H1 (cell line): Measurements from ENCODE around the gene DCP1A. TPM values are rescaled to one million over a fixed set of nuclear protein-coding genes. Genes with fewer than 3 reads are reported as not detected.

ENCODE experiments used
- CTCF ChIA-PET: fragments of 300-600 bp; sonication (Branson Sonifier 250); formaldehyde crosslinking; loops from one replicate; lab custom pipeline; 2021; ENCODE audit not compliant: partially characterized antibody; lab: Charles Lee
- POLR2A ChIA-PET: fragments of 300-600 bp; sonication (Branson Sonifier 250); formaldehyde crosslinking; loops from one replicate; lab custom pipeline; 2021; ENCODE audit warnings: inconsistent platforms; ENCODE audit not compliant: partially characterized antibody; lab: Charles Lee
- DNase-seq, 2 experiments: peaks; one replicate each; pipeline versions ENCODE4 v3.0.0 to v3.0.0-alpha.2; 2010 to 2022; ENCODE audit warnings: low spot score in 2 of 2, low read depth in 1 of 2, mixed read lengths in 1 of 2
- FAIRE-seq: peaks from 2 replicates; lab custom pipeline; 2011; peaks lifted over from hg19 to GRCh38; lab: Jason Lieb, UNC
- H2AFZ ChIP-seq: 2 replicates; pipeline ENCODE4 v1.8.1; 2012; ENCODE audit warnings: low read length, inconsistent platforms
- H2AK5ac ChIP-seq: 2 replicates; pipeline ENCODE4 v1.6.1; 2013; ENCODE audit warnings: low read depth, low read length
- H2BK120ac ChIP-seq: replicated peaks from 2 replicates; pipeline ENCODE3; 2013; ENCODE audit warnings: low read depth, low read length, inconsistent platforms
- H2BK12ac ChIP-seq: 2 replicates; pipeline ENCODE4 v1.6.1; 2013; ENCODE audit warnings: low read depth, low read length
- H2BK15ac ChIP-seq: 2 replicates; pipeline ENCODE4 v1.6.1; 2013; ENCODE audit warnings: low read length
- H2BK20ac ChIP-seq: 2 replicates; pipeline ENCODE4 v1.6.1; 2013; ENCODE audit warnings: low read length
- H2BK5ac ChIP-seq: 2 replicates; pipeline ENCODE4 v1.6.1; 2013; ENCODE audit warnings: low read depth, low read length
- H3K14ac ChIP-seq: 2 replicates; pipeline ENCODE4 v1.6.1; 2013; ENCODE audit warnings: inconsistent platforms; ENCODE audit not compliant: insufficient read length
- H3K18ac ChIP-seq: 2 replicates; pipeline ENCODE4 v1.6.1; 2013; ENCODE audit warnings: low read length; ENCODE audit errors: extremely low read depth
- H3K23ac ChIP-seq: 2 replicates; pipeline ENCODE4 v1.6.1; 2013; ENCODE audit warnings: inconsistent platforms; ENCODE audit not compliant: insufficient read length
- H3K23me2 ChIP-seq: 2 replicates; pipeline ENCODE4 v1.6.1; 2013; ENCODE audit warnings: low read depth, low read length
- H3K27ac ChIP-seq: 2 replicates; pipeline ENCODE4 v1.6.1; 2011; ENCODE audit warnings: low read depth, low read length, inconsistent platforms
- H3K27me3 ChIP-seq, 4 experiments: replicated peaks in 1 of 4; 1 replicate in 1 of 4; 2 replicates in 3 of 4; pipeline versions ENCODE4 v1.6.1 to v1.8.1; 2011 to 2013; ENCODE audit warnings: low read length in 3 of 4, mild to moderate bottlenecking in 3 of 4, inconsistent platforms in 2 of 4, mixed read lengths in 2 of 4, moderate library complexity in 1 of 4; ENCODE audit not compliant: control insufficient read depth in 3 of 4, insufficient read depth in 3 of 4; ENCODE audit errors: extremely low read depth in 1 of 4
- H3K36me3 ChIP-seq, 4 experiments: 2 replicates each; pipeline versions ENCODE4 v1.6.1 to v1.8.1; 2011 to 2013; ENCODE audit warnings: mild to moderate bottlenecking in 4 of 4, low read length in 3 of 4, moderate library complexity in 2 of 4, control low read depth in 1 of 4, inconsistent platforms in 1 of 4; ENCODE audit not compliant: insufficient read depth in 4 of 4, control insufficient read depth in 2 of 4
- H3K4ac ChIP-seq: replicated peaks from 2 replicates; pipeline ENCODE3; 2013; ENCODE audit warnings: low read length, low read depth, mixed read lengths, inconsistent platforms; ENCODE audit not compliant: insufficient read length
- H3K4me1 ChIP-seq, 4 experiments: replicated peaks in 1 of 4; 1 replicate in 1 of 4; 2 replicates in 3 of 4; pipeline versions ENCODE4 v1.6.1 to v1.8.1; 2011 to 2013; ENCODE audit warnings: low read length in 3 of 4, inconsistent platforms in 2 of 4, mixed read lengths in 1 of 4; ENCODE audit not compliant: insufficient read depth in 4 of 4, control insufficient read depth in 3 of 4
- H3K4me2 ChIP-seq, 2 experiments: 2 replicates each; pipeline versions ENCODE4 v1.6.1 to v1.8.1; 2011 to 2013; ENCODE audit warnings: low read depth in 2 of 2, low read length in 2 of 2, control low read depth in 1 of 2, inconsistent platforms in 1 of 2, mild to moderate bottlenecking in 1 of 2; ENCODE audit not compliant: insufficient read depth in 1 of 2
- H3K4me3 ChIP-seq, 4 experiments: fragments of 200-600, 300-600 bp in 1 of 4; sonication (generic), shearing (Covaris generic), sonication (Bioruptor Twin) in 1 of 4; 2 replicates each; pipeline versions ENCODE4 v1.5.1 to v1.8.1; 2011 to 2016; ENCODE audit warnings: low read length in 4 of 4, low read depth in 3 of 4, control low read depth in 2 of 4, inconsistent platforms in 2 of 4, mild to moderate bottlenecking in 2 of 4, mixed read lengths in 1 of 4, moderate library complexity in 1 of 4; ENCODE audit not compliant: insufficient read depth in 2 of 4; ENCODE audit errors: extremely low read depth in 1 of 4
- H3K56ac ChIP-seq: replicated peaks from 2 replicates; pipeline ENCODE3; 2013; ENCODE audit warnings: low read depth, mild to moderate bottlenecking, mixed read lengths, low read length, inconsistent platforms; ENCODE audit not compliant: insufficient read length
- H3K79me1 ChIP-seq: 2 replicates; pipeline ENCODE4 v1.6.1; 2013; ENCODE audit warnings: low read depth, low read length, control low read depth
- H3K79me2 ChIP-seq, 2 experiments: 2 replicates each; pipeline versions ENCODE4 v1.6.1 to v1.8.1; 2012 to 2013; ENCODE audit warnings: low read length in 2 of 2, mild to moderate bottlenecking in 2 of 2, inconsistent platforms in 1 of 2; ENCODE audit not compliant: insufficient read depth in 2 of 2, control insufficient read depth in 1 of 2
- H3K9ac ChIP-seq, 4 experiments: replicated peaks in 1 of 4; 1 replicate in 1 of 4; 2 replicates in 3 of 4; pipeline versions ENCODE4 v1.6.1 to v1.8.1; 2011 to 2013; ENCODE audit warnings: low read depth in 3 of 4, low read length in 3 of 4, control low read depth in 2 of 4, mild to moderate bottlenecking in 2 of 4, moderate library complexity in 2 of 4, inconsistent platforms in 1 of 4; ENCODE audit errors: extremely low read depth in 1 of 4
- H3K9me3 ChIP-seq, 2 experiments: 2 replicates each; pipeline versions ENCODE4 v1.6.1 to v1.8.1; 2012 to 2013; ENCODE audit warnings: mild to moderate bottlenecking in 2 of 2, moderate library complexity in 2 of 2, control low read depth in 1 of 2, inconsistent platforms in 1 of 2, low read depth in 1 of 2, low read length in 1 of 2, mixed read lengths in 1 of 2; ENCODE audit not compliant: insufficient read depth in 2 of 2
- H4K20me1 ChIP-seq, 2 experiments: replicated peaks in 1 of 2; 2 replicates each; pipeline versions ENCODE3 to v1.8.1; 2011 to 2013; ENCODE audit warnings: inconsistent platforms in 2 of 2, low read length in 2 of 2, mild to moderate bottlenecking in 1 of 2; ENCODE audit not compliant: insufficient read depth in 2 of 2, control insufficient read depth in 1 of 2
- H4K5ac ChIP-seq: 2 replicates; pipeline ENCODE4 v1.6.1; 2013; ENCODE audit warnings: low read length, low read depth, mixed read lengths, inconsistent platforms; ENCODE audit not compliant: insufficient read length
- H4K8ac ChIP-seq: 2 replicates; pipeline ENCODE4 v1.8.0; 2013; ENCODE audit warnings: mild to moderate bottlenecking, moderate library complexity, low read length, inconsistent platforms; ENCODE audit not compliant: insufficient read depth; ENCODE audit errors: extremely low read depth
- H4K91ac ChIP-seq: replicated peaks from 2 replicates; pipeline ENCODE3; 2013; ENCODE audit warnings: low read length, mixed read lengths, inconsistent platforms; ENCODE audit not compliant: insufficient read length
- SRF ChIP-seq: IDR thresholded peaks from 2 replicates; pipeline ENCODE4 v1.6.1; 2011; ENCODE audit warnings: mild to moderate bottlenecking, low read depth, low read length, moderate library complexity
- WGBS, 2 experiments: shearing (Covaris generic) in 1 of 2; methylation state at CpG; one replicate each; pipeline versions ENCODE4 v1.1.6 to v1.1.7; 2013 to 2015; ENCODE audit warnings: low lambda C conversion rate in 2 of 2, mixed read lengths in 2 of 2, inconsistent platforms in 1 of 2, low coverage in 1 of 2, missing lambda C conversion rate in 1 of 2; ENCODE audit not compliant: insufficient replicate concordance in 2 of 2, insufficient coverage in 1 of 2, insufficient read length in 1 of 2; ENCODE audit errors: extremely low coverage in 1 of 2, missing lambda C conversion rate in 1 of 2; 5-methylcytosine and 5-hydroxymethylcytosine counted together
- polyA plus RNA-seq, 7 experiments: library from polyadenylated mRNA; depleted of rRNA in 3 of 7; stranded (reverse) in 5 of 7; unstranded in 2 of 7; fragments of >200 nt in 5 of 7; fragments of 200-250 nt in 2 of 7; gene quantifications; 1 replicate in 5 of 7; 2 replicates in 1 of 7; 4 replicates in 1 of 7; pipeline versions ENCODE4 v1.2.1 to v1.2.3, GENCODE V29; 2011 to 2013; ENCODE audit warnings: missing spikeins in 2 of 7, mixed read lengths in 2 of 7
- total RNA-seq: library from RNA; stranded (reverse); fragmentation: NEBNext Ultra II Directional; extraction: Animal tissue kit (Norgen Biotek cat#: 25700); gene quantifications from 2 replicates; pipeline ENCODE4 v1.2.1, GENCODE V29; 2021

The DCP1A gene
- total and polyA plus RNA-seq, 2 of the 8 experiments (the other 6 are each of a cell fraction or from before 2014, with no cell fraction given), result 13.2 to 15.9 TPM

GRCh38 chr3:53248161-53248560, 99.2 kb downstream of the DCP1A start:
- no peak overlapping the region for H2AFZ ChIP-seq
- H3K9ac ChIP-seq, result no peak overlapping the region
- no peak overlapping the region for H3K14ac ChIP-seq
- peaks cover 7% of the 10 kb centered on the region; the same call in 1 of the 2 replicates for H3K23me2 ChIP-seq
- no peak overlapping the region; a peak in 1 of 4 replicates for H3K4me2 ChIP-seq
- no peak overlapping the region for H3K56ac ChIP-seq
- H3K27me3 ChIP-seq, result no peaks in the 10 kb centered on the region; a peak in 1 of 7 replicates
- H4K20me1 ChIP-seq, result peaks cover 42 to 56% of the 10 kb centered on the region in 2 experiments
- 88% methylated on average over 6 of the region's 6 CpGs; no CpG with 5 or more reads in 1 of the 2 experiments for WGBS, 2 experiments
- CTCF ChIA-PET, result interaction anchor here (1.0 to 10.6 kb wide), 6 partner anchors 9 to 134 kb away, joined by 4 to 64 read pairs (median 6); no protein-coding TSS in a partner anchor
- peaks cover 65 to 100% of the 10 kb centered on the region in 2 experiments for H3K79me2 ChIP-seq
- no peak overlapping the region for H3K4me3 ChIP-seq
- peaks cover 22 to 46% (median 35%) of the 10 kb centered on the region in 4 experiments for H3K4me1 ChIP-seq
- DNase-seq (no peak), FAIRE-seq (no peak)
- POLR2A ChIA-PET, result interaction anchor here (0.6 to 20.5 kb wide), 3 partner anchors 10 to 23 kb away, joined by 3 to 449 read pairs (median 15); no protein-coding TSS in a partner anchor
- no peak overlapping the region for H2BK120ac ChIP-seq
- peaks cover 0 to 11% (median 0%) of the 10 kb centered on the region in 4 experiments; a peak in 2 of 8 replicates for H3K36me3 ChIP-seq
- no peak overlapping the region for H3K4ac ChIP-seq
- H3K23ac ChIP-seq, result no peak overlapping the region
- no peak overlapping the region for H2BK5ac ChIP-seq
- H4K5ac ChIP-seq, result no peak overlapping the region
- H4K8ac ChIP-seq, result no peak overlapping the region
- H4K91ac ChIP-seq, result no peak overlapping the region
- H3K9me3 ChIP-seq, result no peaks in the 10 kb centered on the region
- no peak overlapping the region for H2BK20ac ChIP-seq
- no peak for TF ChIP-seq SRF
- TF ChIP-seq, all 59 proteins: peak for 0
- no peak overlapping the region for H2BK12ac ChIP-seq
- peaks cover 22% of the 10 kb centered on the region for H3K79me1 ChIP-seq
- H2AK5ac ChIP-seq, result no peak overlapping the region
- H2BK15ac ChIP-seq, result no peak overlapping the region
- no peak overlapping the region for H3K27ac ChIP-seq
- H3K18ac ChIP-seq, result no peak overlapping the region
